GM23248 (cell line): ENCODE data around the gene ZFYVE21. TPM values are rescaled to one million over a fixed set of nuclear protein-coding genes. Genes with fewer than 3 reads are reported as not detected.

Source experiments
- DNase-seq: peaks from one replicate; pipeline ENCODE4 v3.0.0-alpha.2; 2015
- H2AFZ ChIP-seq: fragments of 200-600 bp; sonication (generic); 2 replicates; pipeline ENCODE4 v1.6.1; 2016; ENCODE audit warnings: antibody characterized with exemption
- H3F3A ChIP-seq: fragments of 200-600 bp; sonication (generic); 2 replicates; pipeline ENCODE4 v1.6.1; 2016; ENCODE audit warnings: mild to moderate bottlenecking, antibody characterized with exemption, mixed run types; ENCODE audit not compliant: insufficient read depth
- H3K27ac ChIP-seq: fragments of 200-600 bp; sonication (generic); 2 replicates; pipeline ENCODE4 v1.5.1; 2016; ENCODE audit warnings: mild to moderate bottlenecking
- H3K27me3 ChIP-seq: fragments of 200-600 bp; sonication (generic); replicated peaks from 2 replicates; pipeline ENCODE4 v1.6.1; 2016; ENCODE audit warnings: mild to moderate bottlenecking; ENCODE audit not compliant: insufficient read depth
- H3K36me3 ChIP-seq: fragments of 200-600 bp; sonication (generic); 2 replicates; pipeline ENCODE4 v1.6.1; 2016; ENCODE audit warnings: low read depth, mild to moderate bottlenecking
- H3K4me1 ChIP-seq: fragments of 200-600 bp; sonication (generic); 2 replicates; pipeline ENCODE4 v1.6.1; 2016; ENCODE audit warnings: mild to moderate bottlenecking; ENCODE audit not compliant: insufficient read depth
- H3K4me2 ChIP-seq: fragments of 200-600 bp; sonication (generic); one replicate; pipeline ENCODE4 v1.6.1; 2016; ENCODE audit warnings: mild to moderate bottlenecking; ENCODE audit not compliant: unreplicated experiment
- H3K4me3 ChIP-seq: fragments of 200-600 bp; sonication (generic); 2 replicates; pipeline ENCODE4 v1.5.1; 2016; ENCODE audit warnings: mild to moderate bottlenecking
- H3K79me2 ChIP-seq: fragments of 200-600 bp; sonication (generic); 2 replicates; pipeline ENCODE4 v1.6.1; 2016; ENCODE audit warnings: mild to moderate bottlenecking; ENCODE audit not compliant: insufficient read depth
- H3K9ac ChIP-seq: fragments of 200-600 bp; sonication (generic); 2 replicates; pipeline ENCODE4 v1.6.1; 2016; ENCODE audit warnings: mild to moderate bottlenecking
- H3K9me2 ChIP-seq: fragments of 200-600 bp; sonication (generic); 2 replicates; pipeline ENCODE4 v1.6.1; 2016; ENCODE audit warnings: mixed run types, mild to moderate bottlenecking, moderate library complexity; ENCODE audit not compliant: insufficient read depth
- H3K9me3 ChIP-seq: fragments of 200-600 bp; sonication (generic); one replicate; pipeline ENCODE4 v1.6.1; 2017; ENCODE audit warnings: low read depth
- H4K20me1 ChIP-seq: fragments of 200-600 bp; sonication (generic); 2 replicates; pipeline ENCODE4 v1.6.0; 2016; ENCODE audit not compliant: insufficient read depth
- EZH2 ChIP-seq: fragments of 200-600 bp; sonication (generic); IDR thresholded peaks from 2 replicates; pipeline ENCODE4 v1.6.1; 2018; ENCODE audit warnings: antibody characterized with exemption, mild to moderate bottlenecking; ENCODE audit not compliant: insufficient read depth, poor library complexity, severe bottlenecking
- EZH2phosphoT487 ChIP-seq: fragments of 200-600 bp; sonication (generic); IDR thresholded peaks from 2 replicates; pipeline ENCODE4 v1.6.1; 2018; ENCODE audit warnings: antibody characterized with exemption, moderate library complexity, mild to moderate bottlenecking, low read depth; ENCODE audit not compliant: insufficient read depth
- WGBS, 2 experiments: methylation state at CpG; one replicate each; pipeline ENCODE4 v1.1.6; 2015 to 2017; ENCODE audit warnings: low lambda C conversion rate in 2 of 2, low coverage in 1 of 2; ENCODE audit errors: missing lambda C conversion rate in 2 of 2; 5-methylcytosine and 5-hydroxymethylcytosine counted together
- in situ Hi-C: fragments of 300-500 bp; cut with MboI; formaldehyde crosslinking; loops from 2 replicates; pipeline ENCODE4 v1.15.0; 2020
- polyA plus RNA-seq: library from polyadenylated mRNA; unstranded; fragments of >200 nt; fragmentation: Nextera tagmentation; extraction: Ambion mirVana; gene quantifications from 2 replicates; pipeline ENCODE4 v1.2.1, GENCODE V29; 2016
- total RNA-seq: library from RNA; depleted of rRNA; stranded (reverse); fragments of >200 nt; shearing (Covaris generic); gene quantifications from 2 replicates; pipeline ENCODE4 v1.2.3, GENCODE V29; 2014

Gene ZFYVE21
- total and polyA plus RNA-seq, 2 experiments from 2014 or later: 77.4 to 112 TPM

GRCh38 chr14:103726474-103726873, 10.9 kb downstream of the ZFYVE21 start:
- DNase-seq: no peak
- in situ Hi-C loops: no loop called here
- H3K9ac ChIP-seq: no peak overlapping the region
- no peaks in the 10 kb centered on the region for H3K9me3 ChIP-seq
- peaks cover 4% of the 10 kb centered on the region; the same call in 1 of the 2 replicates for H3K36me3 ChIP-seq
- no peak overlapping the region for H3K4me3 ChIP-seq
- H4K20me1 ChIP-seq: no peaks in the 10 kb centered on the region; the same call in 1 of the 2 replicates
- H2AFZ ChIP-seq: no peak overlapping the region
- H3K9me2 ChIP-seq: no peaks in the 10 kb centered on the region
- H3F3A ChIP-seq: no peaks in the 10 kb centered on the region
- 96 to 98% methylated on average over 17 to 18 of the region's 18 CpGs for WGBS, 2 experiments
- peaks cover 64% of the 10 kb centered on the region for H3K79me2 ChIP-seq
- peaks cover 26% of the 10 kb centered on the region for H3K4me1 ChIP-seq
- H3K27ac ChIP-seq: no peak overlapping the region
- no peaks in the 10 kb centered on the region for H3K27me3 ChIP-seq
- TF ChIP-seq EZH2phosphoT487: no peak
- no peak for TF ChIP-seq EZH2
- H3K4me2 ChIP-seq: no peak overlapping the region

- H3K4me1 ChIP-seq: peaks cover 18% of the 10 kb centered on the region
- peaks cover 54% of the 10 kb centered on the region for H3K79me2 ChIP-seq
- H3K4me2 ChIP-seq: no peak overlapping the region
- 86 to 88% methylated on average over 40 to 53 of the region's 53 CpGs for WGBS, 2 experiments
- no peaks in the 10 kb centered on the region for H3K9me3 ChIP-seq
- H4K20me1 ChIP-seq: no peaks in the 10 kb centered on the region; the same call in 1 of the 2 replicates
- no peaks in the 10 kb centered on the region for H3F3A ChIP-seq
- no peak overlapping the region for H3K4me3 ChIP-seq
- H3K27me3 ChIP-seq: no peaks in the 10 kb centered on the region
- no peaks in the 10 kb centered on the region for H3K9me2 ChIP-seq
- H2AFZ ChIP-seq: no peak overlapping the region
- H3K27ac ChIP-seq: no peak overlapping the region
- TF ChIP-seq EZH2phosphoT487 (no peak), EZH2 (no peak)
- peaks cover 4% of the 10 kb centered on the region; the same call in 1 of the 2 replicates for H3K36me3 ChIP-seq
- no peak for DNase-seq
- no peak overlapping the region for H3K9ac ChIP-seq
- in situ Hi-C loops: no loop called here
Observed at GRCh38 chr14:103727313-103727980, 11.8 kb downstream of the ZFYVE21 start.

- TF ChIP-seq EZH2: no peak
- no peak for TF ChIP-seq EZH2phosphoT487
- Histone ChIP-seq H3K27me3 (no peaks in the 10 kb centered on the region), H3F3A (no peaks in the 10 kb centered on the region), H3K9me3 (no peaks in the 10 kb centered on the region), H2AFZ (no peak overlapping the region), H3K79me2 (peaks cover 47% of the 10 kb centered on the region), H3K9ac (no peak overlapping the region), H3K4me3 (no peak overlapping the region), H3K9me2 (no peaks in the 10 kb centered on the region), H3K27ac (no peak overlapping the region), H4K20me1 (no peaks in the 10 kb centered on the region; the same call in 1 of the 2 replicates), H3K4me2 (no peak overlapping the region), H3K4me1 (peaks cover 13% of the 10 kb centered on the region), H3K36me3 (peaks cover 9% of the 10 kb centered on the region; the same call in 1 of the 2 replicates)
- in situ Hi-C loops: no loop called here
- 90% methylated on average over 18 to 19 of the region's 19 CpGs for WGBS, 2 experiments
- no peak for DNase-seq
Observed at GRCh38 chr14:103728141-103728540, 12.5 kb downstream of the ZFYVE21 start.

GRCh38 chr14:103728721-103729120, 13.1 kb downstream of the ZFYVE21 start:
- H3K27me3 ChIP-seq: no peaks in the 10 kb centered on the region
- no peaks in the 10 kb centered on the region for H3F3A ChIP-seq
- no peak for TF ChIP-seq EZH2phosphoT487
- TF ChIP-seq EZH2: no peak
- in situ Hi-C loops: no loop called here
- no peak overlapping the region for H3K4me2 ChIP-seq
- no peak overlapping the region for H3K27ac ChIP-seq
- peaks cover 7% of the 10 kb centered on the region; the same call in 1 of the 2 replicates for H3K4me1 ChIP-seq
- no peak for DNase-seq
- H3K79me2 ChIP-seq: peaks cover 41% of the 10 kb centered on the region
- no peak overlapping the region for H2AFZ ChIP-seq
- H3K36me3 ChIP-seq: peaks cover 13% of the 10 kb centered on the region; the same call in 1 of the 2 replicates
- no peak overlapping the region for H3K9ac ChIP-seq
- H3K4me3 ChIP-seq: no peak overlapping the region
- H4K20me1 ChIP-seq: no peaks in the 10 kb centered on the region; the same call in 1 of the 2 replicates
- 81 to 83% methylated on average over 12 of the region's 12 CpGs for WGBS, 2 experiments
- no peaks in the 10 kb centered on the region for H3K9me2 ChIP-seq
- no peaks in the 10 kb centered on the region for H3K9me3 ChIP-seq
